ENCODE measurements around the gene STRADB.
"Not testable (repeated sequence)": the region's sequence is repeated elsewhere in the genome, so short reads cannot be mapped to it uniquely, and the experiment has no call there.

STRADB gene

DNA sequence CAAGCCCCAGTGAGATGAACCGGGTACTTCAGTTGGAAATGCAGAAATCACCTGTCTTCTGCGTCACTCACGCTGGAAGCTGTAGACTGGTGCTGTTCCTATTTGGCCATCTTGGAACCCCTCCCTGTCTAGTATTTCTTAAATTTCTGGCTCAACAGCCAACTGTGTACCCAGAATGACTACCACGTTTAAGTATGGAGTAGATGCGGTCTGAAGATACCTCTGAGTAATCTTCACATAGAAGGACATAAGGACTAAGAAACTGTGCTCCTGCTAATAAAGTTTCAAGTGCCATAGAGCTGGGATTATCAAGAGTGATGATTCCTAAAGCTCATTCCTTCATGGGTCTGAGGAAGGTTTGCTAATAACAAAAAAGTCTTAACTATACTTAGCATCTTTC is 20.7 kb upstream of the STRADB start:
- TF ChIP-seq, protein P1, sequence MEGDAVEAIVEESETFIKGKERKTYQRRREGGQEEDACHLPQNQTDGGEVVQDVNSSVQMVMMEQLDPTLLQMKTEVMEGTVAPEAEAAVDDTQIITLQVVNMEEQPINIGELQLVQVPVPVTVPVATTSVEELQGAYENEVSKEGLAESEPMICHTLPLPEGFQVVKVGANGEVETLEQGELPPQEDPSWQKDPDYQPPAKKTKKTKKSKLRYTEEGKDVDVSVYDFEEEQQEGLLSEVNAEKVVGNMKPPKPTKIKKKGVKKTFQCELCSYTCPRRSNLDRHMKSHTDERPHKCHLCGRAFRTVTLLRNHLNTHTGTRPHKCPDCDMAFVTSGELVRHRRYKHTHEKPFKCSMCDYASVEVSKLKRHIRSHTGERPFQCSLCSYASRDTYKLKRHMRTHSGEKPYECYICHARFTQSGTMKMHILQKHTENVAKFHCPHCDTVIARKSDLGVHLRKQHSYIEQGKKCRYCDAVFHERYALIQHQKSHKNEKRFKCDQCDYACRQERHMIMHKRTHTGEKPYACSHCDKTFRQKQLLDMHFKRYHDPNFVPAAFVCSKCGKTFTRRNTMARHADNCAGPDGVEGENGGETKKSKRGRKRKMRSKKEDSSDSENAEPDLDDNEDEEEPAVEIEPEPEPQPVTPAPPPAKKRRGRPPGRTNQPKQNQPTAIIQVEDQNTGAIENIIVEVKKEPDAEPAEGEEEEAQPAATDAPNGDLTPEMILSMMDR (IDR thresholded peaks at IDR 0.05; ENCODE audit: control insufficient read depth, insufficient read depth, low read depth, low read length, missing control alignments), result no peak
- no peak for DNase-seq (ENCODE audit: low read depth)
- H3K4me3 ChIP-seq (ENCODE audit: control insufficient read depth, low read depth, low read length), result no peak overlapping the region

DNA sequence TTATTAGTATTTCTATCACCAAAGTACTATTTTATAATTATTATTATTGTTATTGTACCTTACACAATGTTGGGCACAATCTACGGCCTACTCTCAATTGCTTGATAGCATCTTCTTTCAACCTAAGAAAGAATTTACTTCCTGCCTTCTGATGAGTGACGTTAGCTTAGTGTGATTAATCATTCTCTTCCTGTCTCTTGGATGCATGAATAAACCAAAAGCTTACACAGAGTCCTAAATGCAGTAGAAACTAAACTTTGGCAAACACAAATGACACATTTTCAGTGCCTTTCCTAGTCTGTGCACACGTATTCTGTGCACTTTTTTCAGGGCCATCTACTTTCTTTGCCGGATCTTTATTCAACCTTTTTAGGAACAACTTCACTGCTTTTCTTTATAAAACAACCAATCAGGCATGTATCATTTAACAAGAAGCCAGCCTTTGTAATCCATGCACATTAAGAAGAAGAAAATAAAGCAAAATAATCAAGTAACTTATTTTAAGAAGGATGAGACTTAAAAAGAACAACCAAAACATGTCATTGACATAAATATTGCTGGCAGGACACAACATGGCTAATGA is 19.4 kb upstream of the STRADB start:
- TF ChIP-seq, protein P1 (IDR thresholded peaks at IDR 0.05; ENCODE audit: control insufficient read depth, insufficient read depth, low read depth, low read length, missing control alignments), result no peak
- DNase-seq (ENCODE audit: low read depth), result no peak
- no peak overlapping the region for H3K4me3 ChIP-seq (ENCODE audit: control insufficient read depth, low read depth, low read length)

DNA sequence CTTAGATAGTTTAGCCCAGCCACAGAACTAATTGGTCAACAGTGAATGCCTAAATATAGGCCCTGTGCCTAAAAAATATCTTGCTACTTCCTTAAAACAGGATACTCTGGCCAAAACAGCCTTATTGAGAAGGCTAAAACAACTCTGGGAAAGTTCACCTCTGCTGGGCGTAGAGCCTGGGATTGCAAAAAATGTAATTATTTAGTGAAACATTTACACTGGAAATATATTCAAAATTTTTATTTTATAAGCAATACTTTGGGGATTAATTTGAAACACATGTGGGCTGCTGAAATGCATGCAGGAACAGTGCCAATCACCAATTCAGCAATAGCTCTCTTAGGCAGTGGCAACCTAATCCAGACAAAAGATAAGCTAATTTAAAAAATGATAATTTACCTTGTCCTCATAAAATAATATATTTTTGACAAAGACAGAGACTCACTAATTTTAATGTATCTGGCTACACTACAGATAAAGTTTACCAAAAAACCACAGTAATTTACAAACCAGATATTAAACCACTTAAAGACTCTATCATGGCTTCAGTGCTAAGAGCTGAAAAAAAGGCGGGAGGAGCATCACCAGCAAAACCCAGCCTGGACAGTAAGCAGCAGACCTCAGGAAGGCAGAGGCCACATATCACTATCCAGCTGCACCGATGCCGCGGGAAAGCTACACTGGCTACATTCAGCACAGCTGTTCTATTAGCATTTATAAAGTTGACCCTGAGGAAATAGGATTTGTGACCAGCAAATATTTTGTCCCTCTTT is 18.7 kb upstream of the STRADB start:
- TF ChIP-seq, protein P1 (IDR thresholded peaks at IDR 0.05; ENCODE audit: control insufficient read depth, insufficient read depth, low read depth, low read length, missing control alignments), result no peak
- DNase-seq (ENCODE audit: low read depth), result no peak
- no peak overlapping the region for H3K4me3 ChIP-seq (ENCODE audit: control insufficient read depth, low read depth, low read length)

DNA sequence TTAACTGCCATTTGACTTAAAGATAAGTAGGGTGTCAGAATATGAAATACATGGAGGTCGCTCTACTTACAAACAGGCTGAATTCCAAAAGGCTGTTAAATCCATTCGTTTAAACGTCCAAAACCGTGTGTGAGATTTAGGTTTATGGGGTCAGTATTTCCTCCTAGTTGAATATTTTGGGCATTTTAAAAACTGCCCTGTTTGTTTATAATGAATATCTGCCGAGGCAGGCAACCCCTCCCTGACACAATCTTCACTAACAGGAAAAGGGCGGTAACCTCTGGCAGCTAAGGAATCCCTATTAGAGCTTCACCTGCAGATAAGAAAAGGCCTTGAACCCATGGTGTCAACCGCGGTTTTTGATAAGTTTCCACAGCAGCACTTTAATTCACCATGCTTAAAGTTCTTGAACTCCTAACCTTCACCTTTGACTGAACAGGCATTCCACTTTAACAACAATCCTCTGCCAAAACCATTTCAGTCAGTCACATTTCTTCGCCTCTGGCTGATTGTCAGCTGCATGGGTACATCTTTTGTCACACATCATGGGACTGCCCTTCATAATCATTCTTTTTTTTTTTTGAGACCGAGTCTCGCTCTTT is 18.0 kb upstream of the STRADB start:
- no peak for DNase-seq (ENCODE audit: low read depth)
- TF ChIP-seq, protein P1 (IDR thresholded peaks at IDR 0.05; ENCODE audit: control insufficient read depth, insufficient read depth, low read depth, low read length, missing control alignments), result no peak
- H3K4me3 ChIP-seq (ENCODE audit: control insufficient read depth, low read depth, low read length), result no peak overlapping the region

DNA sequence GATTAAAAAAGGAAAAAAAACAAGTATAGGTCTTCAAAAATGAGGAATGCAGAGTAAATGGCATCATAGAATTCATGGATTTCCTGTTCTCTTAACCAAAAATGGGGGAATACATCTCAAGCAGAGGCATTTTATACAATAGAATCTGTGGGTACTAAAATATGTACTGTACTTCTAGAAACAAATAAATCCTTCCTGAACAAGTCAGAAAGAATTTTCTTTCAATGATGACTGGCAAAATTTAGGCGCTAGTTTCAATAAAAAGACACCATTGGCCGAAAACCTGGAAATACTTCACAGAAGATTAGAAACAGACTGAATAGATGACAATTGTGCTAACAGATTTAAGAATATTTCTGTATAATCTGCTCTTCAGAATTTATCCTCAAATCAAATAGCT is 15.4 kb upstream of the STRADB start:
- no peak for DNase-seq (ENCODE audit: low read depth)
- H3K4me3 ChIP-seq (ENCODE audit: control insufficient read depth, low read depth, low read length), result no peak overlapping the region
- TF ChIP-seq, protein P1 (IDR thresholded peaks at IDR 0.05; ENCODE audit: control insufficient read depth, insufficient read depth, low read depth, low read length, missing control alignments), result no peak

DNA sequence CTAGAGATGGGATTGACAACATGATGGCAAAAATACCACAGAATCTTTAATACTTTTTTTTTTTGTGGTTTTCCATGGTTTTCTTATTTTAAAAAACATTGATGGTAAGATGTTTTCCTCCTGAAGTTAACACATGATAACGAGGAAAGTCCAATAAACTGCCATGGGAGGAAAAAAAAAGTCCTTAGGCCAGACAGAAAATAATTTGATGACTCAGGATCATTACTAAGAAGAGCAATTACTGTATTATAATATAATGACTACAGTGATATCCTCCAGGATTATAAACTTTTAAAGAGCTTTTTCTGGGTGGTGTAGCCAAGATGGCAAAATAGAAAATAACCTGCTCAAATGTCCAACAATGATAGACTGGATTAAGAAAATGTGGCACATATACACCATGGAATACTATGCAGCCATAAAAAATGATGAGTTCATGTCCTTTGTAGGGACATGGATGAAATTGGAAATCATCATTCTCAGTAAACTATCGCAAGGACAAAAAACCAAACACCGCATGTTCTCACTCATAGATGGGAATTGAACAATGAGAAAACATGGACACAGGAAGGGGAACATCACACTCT is 12.1 kb upstream of the STRADB start:
- DNase-seq (ENCODE audit: low read depth); H3K4me3 ChIP-seq (ENCODE audit: control insufficient read depth, low read depth, low read length): not testable (repeated sequence)

DNA sequence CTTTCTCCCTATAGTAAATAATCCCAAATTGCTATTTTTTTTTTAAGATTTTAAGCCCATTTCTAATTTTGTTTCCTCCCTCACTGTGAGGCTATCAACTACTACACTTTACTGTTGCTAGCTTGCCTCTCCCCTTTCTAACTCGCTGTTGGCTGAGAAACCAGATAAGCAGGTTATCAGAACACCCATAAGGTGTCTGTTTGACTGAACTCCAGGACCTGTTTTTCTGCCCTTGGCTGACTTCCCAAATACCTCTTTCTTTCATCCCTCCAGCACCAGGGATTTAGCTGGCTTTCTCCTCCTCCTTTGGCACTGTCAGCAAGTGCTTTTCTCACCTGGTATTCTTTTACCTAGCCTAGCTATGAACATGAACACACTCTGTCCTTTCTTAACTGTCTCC is 11.4 kb upstream of the STRADB start:
- H3K4me3 ChIP-seq (ENCODE audit: control insufficient read depth, low read depth, low read length), result no peak overlapping the region
- DNase-seq (ENCODE audit: low read depth), result no peak
- TF ChIP-seq, protein P1 (IDR thresholded peaks at IDR 0.05; ENCODE audit: control insufficient read depth, insufficient read depth, low read depth, low read length, missing control alignments), result no peak
